HG03460 (cell line): ENCODE data around the gene COG2.

Source experiments
- ATAC-seq: cut with Tn5 transposase; IDR thresholded peaks from one replicate; pipeline ENCODE4 v1.9.1; 2021; ENCODE audit not compliant: unreplicated experiment

The COG2 gene

DNA sequence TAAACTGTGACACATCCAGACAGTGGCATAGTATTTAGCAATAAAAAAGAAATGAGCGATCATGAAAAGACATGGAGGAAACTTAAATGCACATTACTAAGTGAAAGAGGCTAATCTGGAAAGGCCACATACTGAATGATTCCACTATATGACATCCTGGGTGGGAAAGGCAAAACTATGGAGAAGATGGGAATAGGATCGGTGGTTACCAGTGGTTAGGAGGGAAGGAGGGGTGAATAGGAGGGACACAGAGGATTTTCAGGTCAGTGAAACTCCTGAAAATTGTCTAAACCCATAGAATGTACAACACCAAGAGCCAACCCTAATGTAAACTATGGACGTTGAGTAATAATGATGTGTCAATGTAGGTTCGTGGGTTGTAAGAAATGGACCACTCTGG, 57.9 kb downstream of the COG2 start:
- no peak for ATAC-seq

DNA sequence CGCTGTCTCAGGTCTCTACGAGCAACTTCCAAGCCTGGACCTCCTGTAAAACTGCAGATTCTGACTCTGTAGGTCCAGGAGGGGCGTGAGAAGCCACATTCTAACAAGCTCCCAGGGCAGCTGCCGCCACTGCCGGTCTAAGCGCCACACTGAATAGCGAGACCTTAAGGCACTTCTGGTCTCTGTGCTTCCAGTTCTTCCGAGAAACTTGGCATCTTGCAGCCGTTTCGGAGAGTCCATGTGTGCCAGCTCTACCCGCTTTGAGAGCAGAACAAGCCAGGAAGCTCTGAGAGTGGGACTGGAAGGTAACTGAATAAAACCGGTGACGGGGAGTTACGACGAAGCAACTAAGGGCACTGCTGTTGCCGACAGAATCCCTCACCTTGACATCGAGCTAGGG, 59.2 kb downstream of the COG2 start:
- no peak for ATAC-seq

DNA sequence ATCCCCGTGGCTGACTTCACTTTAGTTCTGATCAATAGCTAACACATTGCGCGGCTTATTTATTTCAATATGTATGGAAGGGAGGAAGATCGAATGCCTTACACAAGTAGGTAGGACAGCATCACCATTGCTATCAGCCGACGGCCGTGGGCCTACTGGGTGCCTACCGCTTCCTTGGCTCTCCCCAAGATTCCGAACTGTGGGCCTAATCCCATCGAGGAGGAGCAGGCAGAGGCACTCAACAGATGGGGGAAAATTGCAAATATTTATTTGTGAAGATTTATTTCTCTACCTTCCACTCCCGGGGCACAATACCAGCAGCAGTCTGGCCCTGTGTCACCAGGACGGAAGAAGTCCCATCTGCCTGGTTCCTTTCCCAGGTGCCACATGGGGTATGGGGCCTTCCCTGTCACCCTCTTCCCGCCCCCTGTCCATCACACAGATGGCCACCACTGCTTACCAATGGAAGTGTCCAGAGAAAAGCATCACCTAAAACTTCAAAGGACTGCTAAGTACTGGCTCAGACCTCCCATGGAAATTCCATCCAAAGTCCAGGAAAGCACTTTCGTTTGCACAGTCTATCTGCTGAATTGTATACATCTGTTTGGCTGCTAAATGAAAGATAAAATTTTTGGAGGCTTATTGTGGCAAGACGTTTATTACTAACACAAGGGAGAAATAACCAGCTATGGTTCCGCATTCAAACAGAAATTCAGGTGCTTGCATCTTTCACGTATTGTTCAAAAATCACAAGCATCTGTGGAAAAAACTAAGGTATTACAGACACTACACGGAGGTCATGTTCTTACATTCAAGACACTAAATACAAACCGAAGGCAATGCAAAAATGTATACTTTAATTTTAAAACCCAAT, 59.9 kb downstream of the COG2 start:
- no peak for ATAC-seq

DNA sequence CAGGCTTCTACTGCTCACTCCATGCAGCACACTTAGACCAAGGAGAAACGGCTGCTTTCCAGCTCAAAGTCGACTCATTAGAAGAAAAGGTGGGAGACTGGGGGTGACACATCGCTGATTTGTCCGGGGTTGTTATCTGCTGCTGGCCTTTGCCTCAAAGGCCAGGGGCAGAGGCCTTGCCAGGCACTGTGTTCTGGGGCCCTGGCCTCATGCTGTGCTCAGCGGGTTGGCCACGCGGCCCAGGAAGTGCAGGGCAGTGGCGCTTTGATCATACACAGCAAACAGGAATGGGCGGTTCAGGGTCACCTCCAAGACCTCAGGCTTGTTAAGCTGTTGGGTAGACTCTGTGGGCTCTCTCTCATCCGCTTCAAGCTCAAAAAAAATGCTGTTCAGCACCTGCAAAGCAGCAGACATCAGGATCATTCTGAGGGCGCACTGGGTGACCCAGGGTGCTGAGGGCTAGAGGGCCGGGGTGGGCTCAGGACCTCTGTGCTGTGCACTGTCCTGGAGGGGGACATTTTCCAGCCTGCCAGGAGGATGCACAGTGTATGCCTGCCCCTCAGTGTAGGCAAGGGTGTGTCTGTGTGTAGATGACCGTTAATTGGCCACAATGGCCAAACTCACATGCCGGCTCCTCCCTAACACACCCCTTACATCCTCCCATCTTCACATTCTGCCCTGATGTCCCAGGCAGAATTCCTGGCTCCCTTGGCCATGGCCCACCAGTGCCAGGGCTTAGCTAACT, 60.8 kb downstream of the COG2 start:
- ATAC-seq = no peak

DNA sequence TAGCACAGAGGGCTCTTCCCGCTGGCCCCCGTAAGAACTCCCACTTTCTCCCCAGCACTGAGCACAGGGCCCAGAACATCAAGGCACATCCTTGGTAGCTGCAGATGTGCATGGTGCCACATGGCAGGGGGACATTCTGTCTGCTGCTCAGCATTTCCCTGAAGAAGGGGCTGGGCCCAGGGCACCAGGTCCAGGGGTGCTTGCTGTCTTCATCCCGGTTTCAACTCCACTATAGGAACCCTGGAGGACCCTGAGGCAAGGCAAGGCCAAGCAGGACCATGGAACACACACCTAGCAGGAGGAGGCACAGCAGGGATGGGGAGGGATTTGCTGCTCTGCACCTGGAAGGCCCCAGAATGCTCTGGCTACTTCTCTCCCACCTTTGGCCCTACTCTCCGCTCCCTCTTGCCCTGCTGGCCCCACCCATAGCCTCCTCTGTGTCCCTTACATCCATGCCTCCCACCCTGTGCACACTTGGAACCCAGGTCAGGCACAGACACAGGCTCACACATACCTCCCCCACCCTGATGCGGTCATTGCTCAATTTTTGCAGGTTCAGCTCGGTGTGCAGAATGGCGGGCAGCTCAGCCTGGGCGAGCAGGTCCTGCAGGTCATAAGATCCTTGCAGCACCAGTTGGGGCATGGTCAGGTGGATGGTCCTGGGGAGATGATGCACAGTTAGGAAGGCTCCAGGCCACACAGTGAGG, 61.6 kb downstream of the COG2 start:
- ATAC-seq = no peak

- no peak for ATAC-seq
These were observed 62.5 kb downstream of the COG2 start for GRCh38 chr1:230704830-230705229.

GRCh38 chr1:230705289-230706019, 63.2 kb downstream of the COG2 start:
- ATAC-seq = no peak

DNA sequence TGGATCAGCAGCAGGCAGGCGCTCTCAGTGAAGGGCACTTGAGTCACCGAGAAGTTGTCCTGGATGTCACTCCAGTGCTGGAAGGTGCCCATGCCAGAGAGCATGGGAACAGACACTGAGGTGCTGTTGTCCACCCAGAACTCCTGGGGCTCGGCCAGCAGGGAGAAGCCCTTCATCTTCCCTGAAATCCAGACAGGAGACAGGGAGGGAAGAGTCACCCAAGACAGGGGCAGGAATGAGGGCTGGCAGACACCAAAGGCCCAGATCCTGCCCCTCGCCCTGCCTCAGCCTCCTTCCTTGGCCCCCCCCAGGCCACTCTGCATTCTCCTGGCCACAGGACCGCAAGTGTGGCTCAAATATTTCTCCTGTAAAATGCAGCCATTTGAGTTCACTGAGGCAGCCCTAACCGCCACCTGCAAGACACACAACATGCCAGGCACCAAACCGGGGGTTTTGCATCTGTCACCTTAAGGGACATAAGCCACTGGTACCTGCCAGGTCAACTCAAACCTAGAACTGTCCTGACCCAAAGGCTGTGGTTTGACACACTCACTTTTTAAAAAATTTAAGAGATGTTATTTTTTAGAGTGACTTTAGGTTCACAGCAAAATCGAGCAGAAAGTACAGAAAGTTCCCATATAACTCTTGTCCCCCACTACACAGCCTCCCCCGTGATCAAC, 63.9 kb downstream of the COG2 start:
- ATAC-seq = no peak

DNA sequence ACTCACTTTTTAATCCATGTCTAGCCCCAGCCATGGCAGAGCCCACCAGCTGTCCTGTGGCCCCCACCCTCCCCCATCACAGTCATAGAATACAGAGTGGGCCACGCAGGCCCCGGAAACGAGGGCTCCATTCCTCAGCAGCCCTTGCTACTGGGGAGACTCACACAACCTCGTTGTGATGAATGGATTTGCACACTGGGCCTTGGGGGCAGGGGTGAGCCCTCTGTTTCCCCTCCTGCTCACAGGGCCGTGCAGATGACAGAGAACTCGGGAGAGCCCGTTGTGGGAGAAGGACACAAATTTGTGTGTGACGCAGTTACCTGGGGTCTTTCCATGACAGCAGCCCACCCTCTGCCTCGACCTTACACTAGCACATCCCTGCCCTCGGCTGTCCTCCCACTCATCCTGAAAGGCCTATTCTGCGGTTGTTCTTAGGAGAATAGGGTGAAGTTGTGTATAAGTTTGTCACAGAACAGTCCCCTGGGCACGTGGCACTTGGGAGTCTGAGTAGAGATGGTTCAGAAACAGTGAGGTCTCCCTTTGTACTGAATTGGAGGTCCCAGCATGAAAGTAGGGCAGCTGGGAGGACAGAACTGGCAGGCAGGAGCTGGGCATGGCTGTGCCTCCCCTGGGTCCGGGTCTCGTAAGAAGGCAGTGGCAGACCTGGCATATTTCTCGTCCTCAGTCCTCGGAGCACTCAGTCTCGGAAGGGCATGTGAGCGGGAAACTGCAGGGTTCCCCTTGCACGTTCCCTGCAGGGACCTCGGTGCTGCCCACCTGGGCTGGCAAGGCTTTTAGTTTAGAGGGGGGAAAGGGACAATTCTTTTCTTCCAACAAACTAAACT, 64.8 kb downstream of the COG2 start:
- no peak for ATAC-seq

DNA sequence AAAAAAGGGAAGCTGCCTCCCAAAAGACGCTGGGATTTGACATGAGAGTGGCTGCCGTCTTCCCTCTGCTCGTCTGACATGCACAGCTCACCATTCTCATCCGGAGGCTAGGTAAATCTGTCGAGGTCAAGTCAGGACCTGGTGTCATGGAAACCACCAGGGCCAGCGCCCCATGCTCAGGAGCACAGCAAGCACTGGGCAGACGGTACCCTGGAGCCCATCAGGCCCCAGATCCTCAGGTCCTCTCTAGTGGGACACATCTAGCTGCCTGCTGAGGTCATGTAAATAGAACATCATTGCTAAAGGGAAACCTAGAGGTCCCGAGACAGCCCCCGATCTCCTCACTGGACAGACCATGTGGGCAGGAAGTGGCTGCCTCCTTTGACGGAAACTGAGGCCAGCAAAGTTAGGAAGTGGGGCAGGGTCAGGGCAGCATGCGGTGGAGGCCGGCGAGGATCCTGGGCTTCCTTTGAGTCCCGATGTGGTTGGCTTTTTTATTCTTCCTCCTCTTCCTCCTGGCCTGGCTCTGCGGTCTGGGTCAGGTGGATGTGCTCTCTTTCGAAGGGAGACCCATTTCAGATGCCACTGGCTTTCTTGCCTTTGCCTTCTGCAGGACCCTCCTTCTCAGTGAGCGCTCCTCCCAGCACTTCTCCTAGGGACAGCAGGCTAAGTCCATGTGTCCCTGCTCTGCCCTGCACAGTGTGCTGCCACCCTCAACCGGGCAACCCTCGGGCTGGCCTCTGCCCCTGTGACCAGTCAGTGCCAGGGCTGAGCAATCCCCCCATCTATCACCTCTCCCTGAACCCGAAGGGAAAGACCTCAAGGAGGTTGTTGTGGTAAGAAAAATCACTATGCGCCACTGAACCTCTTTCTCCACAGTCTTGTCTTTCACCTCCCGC, 65.7 kb downstream of the COG2 start:
- ATAC-seq = no peak

DNA sequence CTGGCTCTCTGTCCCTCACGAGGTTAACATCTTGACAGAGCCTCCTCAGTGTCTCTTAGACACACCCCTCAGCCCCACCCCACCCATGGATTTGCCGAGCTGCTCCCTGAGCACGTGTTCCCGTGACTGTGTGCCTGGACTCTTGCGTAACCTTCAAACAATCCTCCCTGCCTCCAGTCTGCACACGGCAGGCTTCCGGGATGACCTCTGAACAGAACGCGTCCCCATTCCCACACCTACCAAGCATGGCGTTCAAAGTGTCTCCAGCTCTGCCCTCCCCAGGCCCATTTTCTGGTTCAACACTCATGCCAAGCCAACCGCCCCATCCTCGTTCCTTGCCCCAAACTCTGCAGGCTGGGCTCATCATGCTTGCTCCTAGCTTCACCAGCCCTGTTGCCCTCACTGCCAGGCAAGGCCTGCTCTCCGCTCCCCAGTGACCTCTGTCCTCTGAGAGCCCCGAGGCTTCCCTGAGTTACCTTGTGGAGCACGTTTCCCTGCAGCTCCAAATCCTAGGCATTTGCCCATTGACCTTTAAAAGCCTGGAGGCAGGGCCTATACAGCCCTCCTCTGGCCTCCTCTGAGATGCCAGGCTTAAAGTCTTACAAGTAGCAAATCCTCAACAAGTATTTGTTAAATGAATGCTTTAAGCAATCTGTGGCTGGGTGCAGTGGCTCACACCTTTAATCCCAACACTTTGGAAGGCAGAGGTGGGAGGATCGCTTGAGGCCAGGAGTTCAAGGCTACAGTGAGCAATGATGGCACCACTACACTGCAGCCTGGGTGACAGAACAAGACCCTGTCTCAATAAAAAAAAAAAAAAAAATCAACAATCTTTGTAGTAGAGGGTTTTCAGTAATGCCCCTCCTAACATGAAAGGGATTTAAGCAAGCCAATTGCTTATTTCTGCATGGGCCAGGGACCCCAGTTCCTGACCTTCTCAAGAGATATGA, 66.6 kb downstream of the COG2 start:
- ATAC-seq = no peak

GRCh38 chr1:230709619-230710542, 67.6 kb downstream of the COG2 start:
- no peak for ATAC-seq

GRCh38 chr1:230710543-230710904, 68.2 kb downstream of the COG2 start:
- no peak for ATAC-seq

- no peak for ATAC-seq
These were observed 69.0 kb downstream of the COG2 start for GRCh38 chr1:230711245-230711644.

DNA sequence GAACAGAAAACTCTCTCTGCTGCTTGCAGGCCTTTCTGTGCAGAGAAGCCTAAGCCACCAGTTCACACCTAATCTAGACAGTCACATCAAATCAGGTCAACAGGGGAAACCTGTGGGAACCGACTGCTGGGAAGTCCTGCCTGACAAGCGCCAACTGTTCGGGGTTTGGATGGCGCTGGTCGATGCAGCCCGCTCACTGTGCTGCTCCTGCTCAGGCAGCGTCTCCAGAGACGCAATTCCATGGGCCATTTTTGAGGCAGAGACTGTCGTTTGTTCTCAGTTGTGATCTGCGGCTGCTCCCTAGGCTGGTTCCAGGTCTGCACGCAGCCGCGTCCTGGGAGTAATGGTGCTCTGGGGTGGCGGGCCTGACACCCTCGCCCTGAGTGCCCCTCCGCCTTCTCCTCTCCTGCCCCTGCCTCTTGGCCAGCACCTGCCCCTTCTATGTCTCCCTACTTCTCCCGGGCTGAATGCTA, 70.2 kb downstream of the COG2 start:
- no peak for ATAC-seq

GRCh38 chr1:230713138-230713537, 70.9 kb downstream of the COG2 start:
- ATAC-seq = no peak
